HG03565 (cell line): ENCODE results near the gene FRMD1.

ENCODE experiments used
- ATAC-seq: cut with Tn5 transposase; IDR thresholded peaks from one replicate; pipeline ENCODE4 v1.9.1; 2021; ENCODE audit warnings: mild to moderate bottlenecking, moderate library complexity; ENCODE audit not compliant: unreplicated experiment

FRMD1 gene

DNA sequence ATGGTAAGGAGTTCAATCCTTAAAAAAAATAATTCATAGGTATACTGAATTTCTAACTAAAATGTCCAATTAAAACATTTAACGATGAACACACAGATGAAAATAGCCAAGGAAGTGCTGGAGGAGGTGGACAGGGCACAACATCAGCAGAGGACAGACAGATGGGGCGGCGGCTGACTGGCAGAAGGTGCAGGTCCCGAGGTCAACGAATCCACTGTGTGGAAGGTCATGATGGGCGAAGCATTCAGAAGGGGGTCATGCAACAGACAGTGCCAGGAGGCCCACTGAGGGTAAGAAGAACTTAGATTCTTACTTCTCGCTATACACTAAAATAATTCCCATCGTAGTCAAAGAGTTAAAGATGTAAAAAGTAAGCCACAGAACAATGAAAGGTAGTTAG lies 34.2 kb upstream of the FRMD1 start:
- ATAC-seq, result no peak

DNA sequence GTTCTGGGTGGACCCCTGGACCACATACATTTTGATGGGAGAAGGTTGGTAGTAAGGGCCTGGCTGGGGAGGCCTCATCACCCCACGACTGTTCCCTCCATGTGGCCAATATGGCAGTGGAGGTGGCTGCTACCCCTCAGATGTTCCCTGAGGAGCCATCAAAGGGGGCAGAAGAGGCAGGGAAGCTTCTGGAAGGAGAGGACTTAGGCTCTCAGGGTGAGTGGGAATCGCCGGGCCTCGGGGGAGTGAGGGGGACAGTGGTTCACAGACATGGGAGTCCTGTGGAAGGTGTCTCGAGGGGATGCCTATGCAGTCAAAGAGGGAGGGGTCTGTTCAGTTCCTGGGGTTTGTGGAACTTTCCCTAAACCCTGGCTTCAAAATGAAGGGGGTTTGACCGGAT lies 32.9 kb upstream of the FRMD1 start:
- no peak for ATAC-seq

- no peak for ATAC-seq
These were observed 31.4 kb upstream of the FRMD1 start for GRCh38 chr6:168110437-168110836.

GRCh38 chr6:168109171-168109570 lies 30.2 kb upstream of the FRMD1 start:
- no peak for ATAC-seq

DNA sequence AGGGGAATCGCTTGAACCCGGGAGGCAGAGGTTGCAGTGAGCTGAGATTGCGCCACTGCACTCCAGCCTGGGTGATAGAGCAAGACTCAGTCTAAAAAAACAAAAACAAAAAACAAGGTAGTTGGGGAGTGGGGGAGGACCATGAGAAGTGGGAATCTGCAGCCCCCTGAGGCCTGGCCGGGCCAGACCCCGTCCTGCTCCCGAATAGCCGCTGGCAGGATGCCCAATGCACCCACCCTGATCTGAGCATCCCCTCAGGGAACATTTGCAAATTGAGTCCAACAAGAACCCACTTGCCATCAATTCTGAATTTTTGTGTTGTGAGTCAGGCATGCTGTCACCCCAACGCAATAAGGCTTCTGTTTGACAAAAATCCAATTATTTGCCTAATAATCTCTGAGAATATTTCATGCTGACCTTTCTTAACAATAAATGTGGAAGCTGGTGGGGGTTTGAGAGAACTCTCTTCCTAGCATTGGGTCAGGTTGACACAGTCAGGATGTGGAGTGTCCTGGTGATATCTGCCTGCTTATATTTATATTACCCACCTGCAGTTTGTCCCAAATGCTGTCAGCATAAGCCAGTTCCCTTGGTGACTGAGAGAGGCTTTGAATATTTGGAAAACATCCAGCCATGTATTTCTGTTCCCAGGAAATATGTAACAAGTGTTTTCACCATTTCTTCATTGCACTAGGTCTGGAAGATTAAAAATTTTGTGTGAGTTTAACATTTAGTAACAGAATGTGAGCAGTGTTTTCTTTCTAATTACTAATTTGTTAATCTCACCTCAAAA lies 28.4 kb upstream of the FRMD1 start:
- ATAC-seq, result no peak

GRCh38 chr6:168106633-168107005 lies 27.6 kb upstream of the FRMD1 start:
- ATAC-seq, result no peak

GRCh38 chr6:168105813-168106632 lies 27.0 kb upstream of the FRMD1 start:
- no peak for ATAC-seq

DNA sequence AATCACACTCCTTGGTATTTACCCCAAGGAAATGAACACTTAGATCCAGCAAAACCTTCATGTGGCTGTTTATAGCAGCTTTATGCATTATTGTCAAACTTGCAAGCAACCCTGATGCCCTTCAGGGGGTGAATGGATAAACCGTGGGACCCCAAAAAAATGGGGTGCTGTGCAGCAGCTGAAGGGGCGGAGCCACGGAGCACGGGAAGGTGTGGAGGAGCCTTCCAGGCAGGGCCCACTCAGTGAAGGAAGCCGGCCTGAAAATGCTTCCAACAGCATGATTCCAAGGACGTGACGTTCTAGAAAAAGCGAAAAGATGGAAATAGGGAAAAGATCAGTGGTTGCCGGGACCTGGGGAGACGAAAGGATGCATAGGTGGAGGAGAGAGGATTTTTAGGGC lies 25.6 kb upstream of the FRMD1 start:
- ATAC-seq, result no peak

DNA sequence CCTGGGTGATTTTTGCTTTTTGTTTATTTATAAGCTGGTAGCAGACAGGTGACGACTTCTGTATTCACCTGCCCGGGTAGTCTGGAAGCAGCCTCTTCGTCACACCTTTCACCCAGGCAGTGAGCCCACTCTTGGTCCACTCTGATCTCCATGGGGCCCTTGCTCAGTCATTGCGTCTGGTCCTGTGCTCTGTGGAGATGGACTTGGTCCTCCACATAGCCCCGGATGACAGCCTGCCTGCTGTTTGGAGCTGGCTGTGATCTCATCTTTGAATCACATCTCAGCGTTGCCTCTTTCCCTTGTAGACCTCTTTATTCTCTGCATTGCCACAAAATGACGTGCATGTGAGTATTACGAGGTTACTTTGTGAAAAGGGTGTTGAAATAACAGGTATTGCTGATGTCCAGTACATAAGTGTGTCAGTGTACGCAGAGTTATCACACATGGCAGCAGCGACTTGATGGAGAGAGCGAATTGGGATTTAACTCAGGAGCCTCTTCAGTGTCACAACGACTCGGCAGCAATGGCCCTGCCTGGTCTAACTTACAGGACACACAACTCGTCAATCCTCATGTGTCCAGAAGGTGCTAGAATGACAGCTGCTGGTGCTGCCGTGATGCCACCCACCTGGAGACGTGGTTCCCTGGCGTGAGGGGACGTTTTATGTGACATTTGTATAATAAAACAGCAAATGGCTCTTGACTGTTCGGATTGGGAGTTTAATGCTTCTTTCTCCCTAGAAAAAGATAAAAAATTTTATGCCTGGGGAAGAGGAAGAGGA lies 24.2 kb upstream of the FRMD1 start:
- ATAC-seq, result no peak

GRCh38 chr6:168102315-168102985 lies 23.4 kb upstream of the FRMD1 start:
- no peak for ATAC-seq

GRCh38 chr6:168101590-168102314 lies 22.7 kb upstream of the FRMD1 start:
- no peak for ATAC-seq

DNA sequence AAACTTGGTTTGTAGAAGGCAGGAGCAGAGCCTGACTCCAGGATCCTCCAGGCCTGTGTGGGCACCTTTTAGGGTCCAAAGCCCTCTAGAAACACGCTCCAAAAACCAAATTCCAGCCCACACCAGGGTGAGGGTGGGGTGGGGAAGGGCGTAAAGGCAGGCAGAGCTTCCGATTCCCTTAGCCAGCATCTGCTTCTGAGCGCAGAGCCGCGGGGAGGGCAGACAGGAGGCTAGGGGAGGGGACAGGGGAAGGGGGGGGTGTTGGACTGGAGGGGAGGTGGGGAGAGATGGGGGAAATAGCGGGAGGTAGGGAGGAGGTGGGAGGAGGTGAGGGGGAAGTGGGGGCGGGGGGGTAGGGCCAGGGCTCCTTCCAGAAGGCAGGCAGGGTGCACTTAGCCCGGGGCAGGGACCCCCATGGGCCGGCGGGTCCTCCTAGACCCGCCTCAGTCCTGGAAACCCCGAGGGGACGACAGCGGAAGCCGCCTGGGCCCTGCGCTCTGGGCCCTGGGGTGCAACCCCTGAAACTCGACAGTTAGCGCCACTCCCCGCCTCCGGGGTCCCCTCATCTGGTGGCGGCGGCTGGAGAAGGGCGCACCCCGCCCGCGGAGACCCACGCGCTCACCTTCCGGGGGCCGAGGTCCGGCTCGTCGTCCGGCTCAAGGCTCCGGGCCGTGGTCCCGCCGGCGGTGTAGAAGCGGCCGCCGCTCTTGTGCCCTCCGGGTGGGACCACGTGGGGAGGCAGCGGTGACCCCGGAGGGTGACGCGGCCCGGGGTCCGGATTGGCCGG lies 22.0 kb upstream of the FRMD1 start:
- ATAC-seq, result no peak

DNA sequence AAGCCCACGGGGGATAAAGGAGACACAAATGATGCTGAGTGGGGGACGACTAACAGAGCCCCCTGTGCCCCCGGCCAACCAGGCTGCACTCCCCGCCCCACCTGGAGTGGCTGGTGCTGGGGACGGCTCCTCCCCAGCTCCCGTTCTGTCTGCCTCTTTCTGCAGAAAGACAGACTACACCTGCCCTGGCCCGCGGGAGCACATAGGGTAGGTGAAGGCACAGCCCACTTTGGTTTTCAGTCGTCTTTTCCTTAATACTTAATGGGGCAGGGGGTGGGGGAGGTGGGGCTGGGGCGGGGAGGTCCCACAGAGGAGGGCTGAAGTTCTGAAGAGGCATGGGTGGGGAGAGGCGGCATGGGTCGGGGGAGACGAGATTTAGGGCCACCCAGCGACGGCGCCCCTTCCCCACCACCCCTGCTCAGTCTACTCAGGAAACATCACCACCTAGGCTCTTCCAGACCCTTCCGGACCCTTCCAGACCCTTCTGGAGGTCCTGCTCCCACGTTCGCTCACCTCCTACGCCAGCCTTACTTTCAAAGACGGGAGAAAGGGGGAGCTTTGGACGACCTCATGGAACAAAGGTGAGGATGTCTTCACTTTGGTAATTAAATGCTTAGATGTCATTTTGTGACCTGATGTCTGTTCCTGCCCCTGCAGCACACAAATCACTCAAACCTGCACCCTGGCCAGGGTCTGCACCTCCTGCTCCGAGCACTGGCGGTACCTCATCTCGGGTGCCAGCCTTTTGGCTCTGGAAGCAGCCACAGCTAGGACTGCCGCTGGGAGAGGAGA lies 21.2 kb upstream of the FRMD1 start:
- no peak for ATAC-seq

DNA sequence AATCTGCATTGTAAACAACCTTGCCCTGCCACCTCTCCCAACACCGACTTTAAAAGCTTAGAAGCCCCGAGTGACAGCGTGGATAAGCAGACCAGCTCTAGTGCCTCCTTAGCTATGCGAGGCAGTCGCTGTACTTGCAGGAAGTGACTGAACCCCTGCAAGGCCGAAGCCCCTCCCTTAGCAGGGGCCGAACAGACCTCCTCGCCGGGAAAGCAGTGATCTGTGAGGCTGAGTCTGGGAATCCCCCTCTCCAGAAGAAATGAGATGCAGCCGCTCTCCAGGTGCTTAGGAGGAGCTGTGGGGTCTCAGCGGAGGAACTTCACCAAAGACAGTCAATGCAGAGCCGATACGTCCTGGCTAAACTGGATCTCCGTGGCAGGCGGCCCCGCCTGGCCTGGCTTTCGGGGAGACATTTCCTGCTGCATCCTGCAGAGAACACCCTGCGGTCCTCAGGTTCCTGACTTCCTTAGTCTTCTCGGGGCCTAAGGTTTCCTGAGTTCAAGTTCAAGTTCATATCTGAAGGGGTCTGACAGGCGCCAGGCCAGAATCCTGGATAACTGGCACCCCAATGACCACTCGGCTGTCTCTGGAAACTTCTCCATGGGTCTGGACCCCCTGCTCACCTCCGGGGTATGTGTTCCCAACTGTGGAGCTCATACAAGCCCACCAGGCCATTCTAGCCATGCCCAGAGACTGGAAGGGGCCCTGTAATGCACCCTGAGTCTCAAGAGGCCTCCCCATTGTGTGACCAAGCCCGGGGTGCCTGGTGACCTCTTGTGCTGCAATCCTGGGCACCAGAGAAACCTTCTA lies 20.4 kb upstream of the FRMD1 start:
- no peak for ATAC-seq

DNA sequence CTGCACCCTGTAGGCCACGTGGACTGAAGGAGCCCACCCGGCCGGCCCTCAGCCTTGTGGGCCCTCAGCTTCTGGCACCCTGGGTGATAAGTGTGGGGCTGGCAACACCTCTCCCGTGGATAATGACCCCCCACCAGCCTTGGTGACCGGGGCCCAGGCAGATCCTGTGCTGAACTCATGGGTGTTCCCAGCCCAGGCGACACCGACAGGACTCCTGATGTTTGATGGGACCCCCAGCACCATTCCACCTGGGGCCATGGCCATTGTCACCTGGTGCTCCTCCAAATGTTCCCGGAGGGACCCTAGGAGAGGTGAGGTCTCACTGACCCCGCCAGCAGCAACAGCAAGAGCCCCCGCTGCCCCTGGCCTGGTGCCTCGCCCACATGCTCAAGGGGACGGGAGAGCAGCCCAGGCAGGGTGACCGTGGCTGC lies 19.4 kb upstream of the FRMD1 start:
- ATAC-seq, result no peak

GRCh38 chr6:168097621-168098430 lies 18.8 kb upstream of the FRMD1 start:
- no peak for ATAC-seq

DNA sequence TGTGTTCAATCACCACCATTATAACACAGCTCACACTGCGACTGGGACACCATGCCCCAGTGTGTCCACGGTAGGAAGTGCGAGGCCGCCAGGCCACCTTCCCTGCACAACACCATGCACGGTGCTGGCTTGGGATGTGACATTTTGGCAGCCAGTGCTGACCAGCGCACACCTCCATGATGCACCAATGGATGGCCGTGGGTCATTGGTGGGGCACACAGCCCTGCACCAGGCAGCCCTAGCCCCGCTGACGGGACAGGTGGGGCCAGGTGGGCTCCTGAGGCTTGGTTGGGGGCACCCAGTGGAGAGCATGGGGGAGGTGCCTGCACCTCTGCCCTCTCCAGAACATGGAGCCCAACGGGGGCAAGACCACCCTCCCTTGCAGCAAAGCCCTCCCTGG lies 18.2 kb upstream of the FRMD1 start:
- ATAC-seq, result no peak
